ENCODE measurements around the gene ANKRD22.

GRCh38 chr10:88881320-88881719, 29.7 kb upstream of the ANKRD22 start:
- TF ChIP-seq CTCF (IDR thresholded peaks at IDR 0.05) (no peak), POLR2A (IDR thresholded peaks at IDR 0.05) (no peak)
